IMR-90 (cell line): Measurements from ENCODE around the gene ZNF366. TPM values are rescaled to one million over a fixed set of nuclear protein-coding genes. Genes with fewer than 3 reads are reported as not detected.

Experiments used
- ATAC-seq: fragments of 200-7000 bp; cut with Tn5 transposase; 2 replicates; pipeline ENCODE4 v1.9.1; 2020; ENCODE audit warnings: low read depth, mild to moderate bottlenecking, moderate library complexity
- BruUV-seq: library from RNA; stranded (reverse); fragments of 400-500 nt; replicated peaks from 2 replicates; lab custom pipeline; 2021; lab: Mats Ljungman, UMichigan
- CTCF ChIA-PET: fragments of 300-600 bp; formaldehyde crosslinking; extraction: SDS; loops from one replicate; lab custom pipeline; 2021; ENCODE audit warnings: antibody characterized with exemption; lab: Yijun Ruan, JAX
- POLR2A ChIA-PET: fragments of 300-600 bp; sonication (Branson Sonifier 250); formaldehyde crosslinking; loops from one replicate; lab custom pipeline; 2022; ENCODE audit warnings: antibody characterized with exemption; ENCODE audit not compliant: unreplicated experiment; lab: Charles Lee
- DNase-seq: peaks from one replicate; pipeline ENCODE4 v3.0.0; 2013
- H2AFZ ChIP-seq: replicated peaks from 2 replicates; pipeline ENCODE3; 2013; ENCODE audit warnings: low read length, mild to moderate bottlenecking; ENCODE audit not compliant: poor library complexity
- H2AK5ac ChIP-seq: 2 replicates; pipeline ENCODE4 v1.6.1; 2013; ENCODE audit warnings: low read depth, low read length, inconsistent platforms
- H2AK9ac ChIP-seq: replicated peaks from 2 replicates; pipeline ENCODE3; 2013; ENCODE audit warnings: mild to moderate bottlenecking, low read depth, low read length, moderate library complexity; ENCODE audit not compliant: poor library complexity
- H2BK120ac ChIP-seq: 2 replicates; pipeline ENCODE4 v1.6.1; 2013; ENCODE audit warnings: low read depth, low read length, inconsistent platforms
- H2BK15ac ChIP-seq: 3 replicates; pipeline ENCODE4 v1.6.1; 2013; ENCODE audit warnings: low read depth, low read length, inconsistent platforms
- H2BK20ac ChIP-seq: 2 replicates; pipeline ENCODE4 v1.6.1; 2013; ENCODE audit warnings: low read depth, mild to moderate bottlenecking, inconsistent platforms, low read length, moderate library complexity
- H2BK5ac ChIP-seq: 2 replicates; pipeline ENCODE4 v1.6.1; 2013; ENCODE audit warnings: mild to moderate bottlenecking, low read depth, low read length, inconsistent platforms; ENCODE audit not compliant: poor library complexity, severe bottlenecking
- H3K14ac ChIP-seq: replicated peaks from 2 replicates; pipeline ENCODE4 v1.6.1; 2013; ENCODE audit warnings: low read depth, low read length, inconsistent platforms
- H3K18ac ChIP-seq: 2 replicates; pipeline ENCODE4 v1.6.1; 2013; ENCODE audit warnings: low read depth, low read length, control low read depth
- H3K23ac ChIP-seq: 2 replicates; pipeline ENCODE4 v1.6.1; 2013; ENCODE audit warnings: low read depth, low read length, inconsistent platforms
- H3K27ac ChIP-seq: 2 replicates; pipeline ENCODE4 v1.5.1; 2013; ENCODE audit warnings: mild to moderate bottlenecking, control low read depth, low read length; ENCODE audit not compliant: insufficient read depth
- H3K27me3 ChIP-seq: 2 replicates; pipeline ENCODE4 v1.6.1; 2013; ENCODE audit warnings: low read length; ENCODE audit not compliant: control insufficient read depth, insufficient read depth
- H3K36me3 ChIP-seq: 2 replicates; pipeline ENCODE4 v1.6.1; 2013; ENCODE audit warnings: low read length, mixed read lengths; ENCODE audit not compliant: control insufficient read depth, insufficient read depth
- H3K4ac ChIP-seq: 2 replicates; pipeline ENCODE4 v1.6.1; 2013; ENCODE audit warnings: low read depth, low read length, inconsistent platforms
- H3K4me1 ChIP-seq: 2 replicates; pipeline ENCODE4 v1.6.1; 2013; ENCODE audit warnings: low read length, mixed read lengths; ENCODE audit not compliant: control insufficient read depth, insufficient read depth
- H3K4me2 ChIP-seq: 2 replicates; pipeline ENCODE4 v1.6.1; 2013; ENCODE audit warnings: low read depth, mild to moderate bottlenecking, control low read depth, low read length, moderate library complexity
- H3K4me3 ChIP-seq: 2 replicates; pipeline ENCODE4 v1.5.1; 2013; ENCODE audit warnings: low read depth, mild to moderate bottlenecking, control low read depth, low read length, moderate library complexity; ENCODE audit not compliant: insufficient read depth
- H3K56ac ChIP-seq: 2 replicates; pipeline ENCODE4 v1.6.1; 2013; ENCODE audit warnings: low read length, inconsistent platforms; ENCODE audit not compliant: insufficient read depth; ENCODE audit errors: extremely low read depth
- H3K79me1 ChIP-seq, 2 experiments: 2 replicates each; pipeline ENCODE4 v1.6.1; 2013; ENCODE audit warnings: low read length in 2 of 2, inconsistent platforms in 1 of 2, low read depth in 1 of 2
- H3K9ac ChIP-seq: 2 replicates; pipeline ENCODE4 v1.6.1; 2013; ENCODE audit warnings: low read depth, low read length, control low read depth
- H3K9me1 ChIP-seq: 2 replicates; pipeline ENCODE4 v1.6.1; 2013; ENCODE audit warnings: low read length, inconsistent platforms; ENCODE audit not compliant: insufficient read depth
- H3K9me3 ChIP-seq: 2 replicates; pipeline ENCODE4 v1.6.1; 2013; ENCODE audit warnings: low read length; ENCODE audit not compliant: control insufficient read depth, insufficient read depth
- H4K20me1 ChIP-seq: 2 replicates; pipeline ENCODE4 v1.6.1; 2013; ENCODE audit warnings: low read length, inconsistent platforms; ENCODE audit not compliant: insufficient read depth
- H4K5ac ChIP-seq: 2 replicates; pipeline ENCODE4 v1.6.1; 2013; ENCODE audit warnings: mild to moderate bottlenecking, low read depth, low read length, control low read depth
- H4K8ac ChIP-seq, 2 experiments: 2 replicates each; pipeline ENCODE4 v1.6.1; 2013; ENCODE audit warnings: low read depth in 2 of 2, low read length in 2 of 2, control low read depth in 1 of 2, inconsistent platforms in 1 of 2
- H4K91ac ChIP-seq: 2 replicates; pipeline ENCODE4 v1.6.1; 2013; ENCODE audit warnings: low read depth, low read length, inconsistent platforms; ENCODE audit not compliant: insufficient read depth
- BHLHE40 ChIP-seq: fragments of 150-350 bp; IDR thresholded peaks from 2 replicates; pipeline ENCODE4 v1.6.1; 2016; ENCODE audit warnings: mild to moderate bottlenecking, low read depth, low read length
- CEBPB ChIP-seq: IDR thresholded peaks from 2 replicates; pipeline ENCODE4 v1.6.1; 2012; ENCODE audit warnings: low read depth, low read length, improper control_type of control experiment
- CHD1 ChIP-seq: IDR thresholded peaks from 2 replicates; pipeline ENCODE4 v1.6.1; 2012; ENCODE audit warnings: low read depth, low read length, improper control_type of control experiment
- MAFK ChIP-seq: IDR thresholded peaks from 2 replicates; pipeline ENCODE4 v1.6.1; 2012; ENCODE audit warnings: low read depth, low read length, improper control_type of control experiment
- MAZ ChIP-seq: IDR thresholded peaks from 2 replicates; pipeline ENCODE4 v1.6.1; 2012; ENCODE audit warnings: low read depth, mild to moderate bottlenecking, low read length, improper control_type of control experiment, moderate library complexity, borderline replicate concordance
- MXI1 ChIP-seq: IDR thresholded peaks from 2 replicates; pipeline ENCODE4 v1.6.1; 2012; ENCODE audit warnings: low read depth, mild to moderate bottlenecking, low read length, moderate library complexity, borderline replicate concordance
- POLR2A ChIP-seq: IDR thresholded peaks from 2 replicates; pipeline ENCODE4 v1.6.1; 2012; ENCODE audit warnings: mild to moderate bottlenecking, low read depth, low read length
- RAD21 ChIP-seq: IDR thresholded peaks from 2 replicates; pipeline ENCODE4 v1.6.1; 2012; ENCODE audit warnings: low read length, improper control_type of control experiment
- RCOR1 ChIP-seq: IDR thresholded peaks from 2 replicates; pipeline ENCODE4 v1.6.1; 2012; ENCODE audit warnings: mild to moderate bottlenecking, low read length, improper control_type of control experiment; ENCODE audit not compliant: insufficient replicate concordance
- RFX5 ChIP-seq: IDR thresholded peaks from 2 replicates; pipeline ENCODE4 v1.8.0; 2012; ENCODE audit warnings: low read depth, mild to moderate bottlenecking, low read length, moderate library complexity
- SMC3 ChIP-seq: fragments of 150-350 bp; IDR thresholded peaks from 2 replicates; pipeline ENCODE4 v1.6.1; 2016; ENCODE audit warnings: low read depth, mild to moderate bottlenecking, antibody characterized with exemption, low read length, moderate library complexity
- WGBS, 2 experiments: methylation state at CpG; one replicate each; pipeline versions ENCODE4 v1.1.5 to v1.1.7; 2013; ENCODE audit warnings: missing lambda C conversion rate in 2 of 2; ENCODE audit not compliant: insufficient read length in 1 of 2; ENCODE audit errors: extremely low coverage in 2 of 2; 5-methylcytosine and 5-hydroxymethylcytosine counted together
- dilution Hi-C: fragments of 300-500 bp; cut with HindIII; formaldehyde crosslinking; loops from one replicate; pipeline ENCODE4 v1.14.3; 2018; ENCODE audit warnings: low sequenced_read_pairs; ENCODE audit not compliant: unreplicated experiment
- in situ Hi-C: fragments of 300-500 bp; cut with MboI; formaldehyde crosslinking; loops from 3 replicates; pipeline ENCODE4 v1.14.3; 2019; ENCODE audit warnings: low sequenced_read_pairs, inconsistent platforms, mixed read lengths
- intact Hi-C: fragments of 100-400 bp; cut with micrococcal nuclease; formaldehyde crosslinking; loops from 2 replicates; pipeline ENCODE4 v1.10.0; 2022
- polyA plus RNA-seq, 3 experiments: library from polyadenylated mRNA; depleted of rRNA; stranded (reverse); fragments of >200 nt; gene quantifications; 2 replicates each; pipeline ENCODE4 v1.2.3, GENCODE V29; 2012; ENCODE audit warnings: low replicate concordance in 1 of 3
- total RNA-seq: library from RNA; depleted of rRNA; stranded (reverse); fragments of >200 nt; gene quantifications from 2 replicates; pipeline ENCODE4 v1.2.3, GENCODE V29; 2012
- TF ChIP-seq, protein P1 (sequence below): fragments of 150-350 bp; IDR thresholded peaks from 2 replicates; pipeline ENCODE4 v1.6.1; 2017; ENCODE audit warnings: mild to moderate bottlenecking, antibody characterized with exemption, low read length, low read depth
- TF ChIP-seq, protein P2 (sequence below): fragments of 150-350 bp; IDR thresholded peaks from 2 replicates; pipeline ENCODE4 v1.6.1; 2016; ENCODE audit warnings: low read depth, mild to moderate bottlenecking, low read length, moderate library complexity, borderline replicate concordance
- TF ChIP-seq, protein P3 (sequence below): conservative IDR thresholded peaks from 2 replicates; pipeline ENCODE4 v1.5.1; 2012; ENCODE audit warnings: mild to moderate bottlenecking, low read depth, low read length, improper control_type of control experiment

ZNF366 gene
- total and polyA plus RNA-seq, 2 of the 4 experiments (the other 2 are of a cell fraction): not detected

DNA sequence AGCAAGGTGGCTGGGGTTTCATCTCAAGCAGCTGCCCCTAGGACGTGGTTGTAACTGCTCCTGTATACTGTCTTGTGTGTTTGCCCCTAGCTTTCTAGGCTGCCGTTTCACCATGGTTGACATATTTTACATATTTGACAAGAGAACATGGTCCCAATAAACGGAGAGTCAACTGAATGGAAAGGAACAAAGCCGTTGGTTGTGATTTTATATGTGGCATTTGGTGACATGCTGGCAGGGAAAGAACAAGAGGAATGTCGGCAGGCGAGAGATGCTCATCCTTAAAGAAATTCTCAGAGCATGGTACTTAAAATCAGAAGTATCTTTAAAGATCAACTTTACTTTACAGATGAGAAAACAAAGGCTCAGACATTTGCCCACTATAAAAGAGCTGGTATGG lies 11.8 kb downstream of the ZNF366 start:
- no peak overlapping the region for H2BK120ac ChIP-seq
- no peak overlapping the region for H2AFZ ChIP-seq
- intact Hi-C loops (no loop called here), dilution Hi-C loops (no loop called here), in situ Hi-C loops (no loop called here)
- H2BK15ac ChIP-seq: no peak overlapping the region
- ATAC-seq: no peak
- H4K5ac ChIP-seq: no peak overlapping the region
- no peak overlapping the region for H3K4me3 ChIP-seq
- H3K36me3 ChIP-seq: no peaks in the 10 kb centered on the region
- H3K14ac ChIP-seq: no peak overlapping the region
- TF ChIP-seq RAD21 (no peak), RCOR1 (no peak), RFX5 (no peak), CEBPB (no peak), BHLHE40 (no peak), MXI1 (no peak), SMC3 (no peak), MAZ (no peak), MAFK (no peak), POLR2A (no peak), CHD1 (no peak)
- TF ChIP-seq, protein P1, sequence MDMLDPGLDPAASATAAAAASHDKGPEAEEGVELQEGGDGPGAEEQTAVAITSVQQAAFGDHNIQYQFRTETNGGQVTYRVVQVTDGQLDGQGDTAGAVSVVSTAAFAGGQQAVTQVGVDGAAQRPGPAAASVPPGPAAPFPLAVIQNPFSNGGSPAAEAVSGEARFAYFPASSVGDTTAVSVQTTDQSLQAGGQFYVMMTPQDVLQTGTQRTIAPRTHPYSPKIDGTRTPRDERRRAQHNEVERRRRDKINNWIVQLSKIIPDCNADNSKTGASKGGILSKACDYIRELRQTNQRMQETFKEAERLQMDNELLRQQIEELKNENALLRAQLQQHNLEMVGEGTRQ: no peak
- TF ChIP-seq, protein P2, sequence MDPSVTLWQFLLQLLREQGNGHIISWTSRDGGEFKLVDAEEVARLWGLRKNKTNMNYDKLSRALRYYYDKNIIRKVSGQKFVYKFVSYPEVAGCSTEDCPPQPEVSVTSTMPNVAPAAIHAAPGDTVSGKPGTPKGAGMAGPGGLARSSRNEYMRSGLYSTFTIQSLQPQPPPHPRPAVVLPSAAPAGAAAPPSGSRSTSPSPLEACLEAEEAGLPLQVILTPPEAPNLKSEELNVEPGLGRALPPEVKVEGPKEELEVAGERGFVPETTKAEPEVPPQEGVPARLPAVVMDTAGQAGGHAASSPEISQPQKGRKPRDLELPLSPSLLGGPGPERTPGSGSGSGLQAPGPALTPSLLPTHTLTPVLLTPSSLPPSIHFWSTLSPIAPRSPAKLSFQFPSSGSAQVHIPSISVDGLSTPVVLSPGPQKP: no peak
- TF ChIP-seq, protein P3, sequence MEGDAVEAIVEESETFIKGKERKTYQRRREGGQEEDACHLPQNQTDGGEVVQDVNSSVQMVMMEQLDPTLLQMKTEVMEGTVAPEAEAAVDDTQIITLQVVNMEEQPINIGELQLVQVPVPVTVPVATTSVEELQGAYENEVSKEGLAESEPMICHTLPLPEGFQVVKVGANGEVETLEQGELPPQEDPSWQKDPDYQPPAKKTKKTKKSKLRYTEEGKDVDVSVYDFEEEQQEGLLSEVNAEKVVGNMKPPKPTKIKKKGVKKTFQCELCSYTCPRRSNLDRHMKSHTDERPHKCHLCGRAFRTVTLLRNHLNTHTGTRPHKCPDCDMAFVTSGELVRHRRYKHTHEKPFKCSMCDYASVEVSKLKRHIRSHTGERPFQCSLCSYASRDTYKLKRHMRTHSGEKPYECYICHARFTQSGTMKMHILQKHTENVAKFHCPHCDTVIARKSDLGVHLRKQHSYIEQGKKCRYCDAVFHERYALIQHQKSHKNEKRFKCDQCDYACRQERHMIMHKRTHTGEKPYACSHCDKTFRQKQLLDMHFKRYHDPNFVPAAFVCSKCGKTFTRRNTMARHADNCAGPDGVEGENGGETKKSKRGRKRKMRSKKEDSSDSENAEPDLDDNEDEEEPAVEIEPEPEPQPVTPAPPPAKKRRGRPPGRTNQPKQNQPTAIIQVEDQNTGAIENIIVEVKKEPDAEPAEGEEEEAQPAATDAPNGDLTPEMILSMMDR: no peak
- H2AK5ac ChIP-seq: no peak overlapping the region
- no peak overlapping the region for H3K4me2 ChIP-seq
- no peak overlapping the region for H4K91ac ChIP-seq
- no peak overlapping the region for H2BK5ac ChIP-seq
- H3K56ac ChIP-seq: no peak overlapping the region
- BruUV-seq: no TSS peak
- no peaks in the 10 kb centered on the region for H3K27me3 ChIP-seq
- H2AK9ac ChIP-seq: no peak overlapping the region
- DNase-seq: no peak
- no peaks in the 10 kb centered on the region for H3K9me3 ChIP-seq
- WGBS, 2 experiments: 80% methylated on average over 1 of the region's 6 CpGs; no CpG with 5 or more reads in 1 of the 2 experiments
- no peak overlapping the region for H4K8ac ChIP-seq
- no peak overlapping the region for H3K27ac ChIP-seq
- H3K18ac ChIP-seq: no peak overlapping the region
- no peak overlapping the region for H3K4ac ChIP-seq
- no peaks in the 10 kb centered on the region for H3K9me1 ChIP-seq
- no peaks in the 10 kb centered on the region; the same call in 1 of the 2 replicates for H3K4me1 ChIP-seq
- H3K79me1 ChIP-seq: no peaks in the 10 kb centered on the region
- H2BK20ac ChIP-seq: no peak overlapping the region
- H3K23ac ChIP-seq: no peak overlapping the region
- H3K9ac ChIP-seq: no peak overlapping the region
- ChIA-PET CTCF (no interaction called here), POLR2A (no interaction called here)
- H4K20me1 ChIP-seq: no peaks in the 10 kb centered on the region
